Psoas muscle (tissue), 8 donors: ENCODE data around the gene FAM200A. TPM values are rescaled to one million over a fixed set of nuclear protein-coding genes. Genes with fewer than 3 reads are reported as not detected.

Source experiments
- ATAC-seq, 4 donors: fragments of 200-7000 bp; cut with Tn5 transposase; one replicate each; pipeline ENCODE4 v1.9.1; 2020; ENCODE audit warnings: moderate library complexity in 3 of 4, mild to moderate bottlenecking in 2 of 4
- DNase-seq, 2 donors: peaks; one replicate each; pipeline ENCODE4 v3.0.0-alpha.2; 2020
- H3K27ac ChIP-seq: fragments of 200-600 bp; one replicate; pipeline ENCODE4 v1.8.0; 2022
- H3K27me3 ChIP-seq, 3 donors: fragments of 200-600 bp in 1 of 3; one replicate each; pipeline versions ENCODE4 v1.6.1 to v1.8.0; 2013 to 2022; ENCODE audit warnings: low read length in 2 of 3, mild to moderate bottlenecking in 2 of 3, moderate library complexity in 1 of 3; ENCODE audit not compliant: insufficient read depth in 3 of 3
- H3K36me3 ChIP-seq, 2 donors: fragments of 200-600 bp in 1 of 2; one replicate each; pipeline versions ENCODE4 v1.6.1 to v1.8.0; 2013 to 2022; ENCODE audit warnings: low read depth in 1 of 2, mild to moderate bottlenecking in 1 of 2, moderate library complexity in 1 of 2; ENCODE audit not compliant: insufficient read depth in 1 of 2
- H3K4me1 ChIP-seq: fragments of 200-600 bp; one replicate; pipeline ENCODE4 v1.8.0; 2022
- H3K4me3 ChIP-seq: fragments of 200-600 bp; one replicate; pipeline ENCODE4 v1.8.0; 2022; ENCODE audit warnings: mild to moderate bottlenecking
- H3K9me3 ChIP-seq: fragments of 200-600 bp; one replicate; pipeline ENCODE4 v1.8.0; 2022
- CTCF ChIP-seq: fragments of 200-600 bp; IDR thresholded peaks from one replicate; pipeline ENCODE4 v1.8.0; 2022; ENCODE audit warnings: antibody characterized with exemption
- WGBS, 3 donors: extraction: QIAGEN DNeasy Blood & Tissue Kit; methylation state at CpG; one replicate each; pipeline versions ENCODE4 v1.1.6 to v1.1.7; 2013; 5-methylcytosine and 5-hydroxymethylcytosine counted together
- intact Hi-C, 2 donors: fragments of 100-400 bp; cut with DNase I; formaldehyde crosslinking; loops; one replicate each; pipeline versions ENCODE4 v1.11.0 to v1.14.2; 2022
- polyA plus RNA-seq, 3 donors: library from polyadenylated mRNA; stranded (reverse); fragments of 200-250 nt; gene quantifications; one replicate each; pipeline ENCODE4 v1.2.3, GENCODE V29; 2013
- total RNA-seq, 4 donors: library from RNA; stranded (reverse); fragmentation: NEBNext Ultra II Directional in 2 of 4; extraction: Animal tissue kit (Norgen Biotek cat#: 25700) in 2 of 4; gene quantifications; one replicate each; pipeline versions ENCODE4 v1.2.1 to v1.2.4, GENCODE V29; 2021 to 2023
- donor health status: healthy with polysubstance abuse.
- donor health status: DM: no; HTN: no; CAD: no; lungs with moderate emphysema.
- donor health status: Bipolar disorder and iron deficiency.
- donor health status: healthy.
- donor health status: DM: yes; HTN: yes; CAD: no.
- donor health status: DM: no; HTN: no; CAD: no.
- donor health status: DM: no; HTN: no; CAD: no.
- donor health status: DM: yes; HTN: yes; CAD: no.

FAM200A gene
- total and polyA plus RNA-seq, 7 donors = 2.9 to 12.4 (median 4.6) TPM

DNA sequence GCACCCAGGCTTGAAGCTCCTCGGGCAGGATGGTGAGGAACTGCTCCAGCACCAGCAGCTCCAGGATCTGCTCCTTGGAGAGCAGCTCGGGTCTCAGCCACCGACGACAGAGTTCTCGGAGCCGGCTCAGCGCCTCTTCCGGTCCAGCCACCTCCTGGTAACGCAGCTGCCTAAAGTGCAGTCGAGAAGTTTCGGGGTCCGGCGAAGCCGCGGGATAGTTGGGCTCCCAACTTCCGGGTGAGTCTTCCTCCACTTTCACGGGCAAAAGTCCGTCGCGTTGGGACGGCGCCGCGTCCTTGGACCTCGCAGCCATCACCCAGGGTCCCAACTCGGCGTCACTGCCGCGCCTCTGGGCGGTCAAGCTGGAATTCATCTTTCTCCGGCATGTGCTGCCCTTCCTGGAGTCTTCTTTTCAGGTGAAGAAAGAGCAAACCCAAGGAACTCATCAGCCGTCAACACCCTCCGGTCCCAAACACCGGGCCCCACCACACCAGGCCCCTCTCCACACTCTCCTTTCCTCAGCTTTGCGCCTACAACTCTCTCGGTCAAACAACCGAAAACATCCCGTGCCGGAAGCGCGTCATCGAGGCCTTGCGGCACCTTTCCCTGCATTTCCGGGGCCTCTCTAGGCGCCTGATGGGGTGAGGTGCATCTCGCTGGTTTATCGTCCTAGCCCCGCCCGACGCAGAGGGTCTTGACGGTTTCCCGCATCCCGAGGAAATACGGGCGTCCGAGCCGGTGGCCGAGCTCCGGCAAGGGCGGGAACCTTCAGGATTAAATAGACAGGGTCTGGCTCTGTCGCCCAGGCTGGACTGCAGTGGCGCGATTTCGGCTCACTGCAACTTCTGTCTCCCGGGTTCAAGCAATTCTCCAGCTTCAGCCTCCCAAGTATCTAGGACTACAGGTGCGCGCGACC, 51.9 kb downstream of the FAM200A start, which contains the start of gene ZNF394:
ZNF394 (minus strand) TSS at position 561 of the 916 bp plus-strand sequence; CDS start at position 373, 188 bp downstream.
- Histone ChIP-seq H3K4me1 (peaks cover 24% of the 10 kb centered on the region), H3K27ac (peak within 1 kb of the TSS; percentile 95), H3K27me3 (no peaks in the 10 kb centered on the region), H3K36me3 (peaks cover 3 to 35% of the 10 kb centered on the region in 2 donors), H3K9me3 (no peaks in the 10 kb centered on the region), H3K4me3 (peak within 1 kb of the TSS; percentile 74)
- WGBS, 3 donors = 0% methylated on average over 68 of the region's 68 CpGs
- intact Hi-C loops = loop anchor here (5.0 kb wide), 3 partner anchors 33 to 117 kb away; partner anchors contain the start of genes ATP5MF (in 1 of the 2), FAM200A (in 1 of the 2) and ZSCAN25 (in 1 of the 2)
- peak; percentile 93 to 95 for DNase-seq
- no peak for TF ChIP-seq CTCF
- peak; percentile 53 to 72 (median 60) for ATAC-seq

DNA sequence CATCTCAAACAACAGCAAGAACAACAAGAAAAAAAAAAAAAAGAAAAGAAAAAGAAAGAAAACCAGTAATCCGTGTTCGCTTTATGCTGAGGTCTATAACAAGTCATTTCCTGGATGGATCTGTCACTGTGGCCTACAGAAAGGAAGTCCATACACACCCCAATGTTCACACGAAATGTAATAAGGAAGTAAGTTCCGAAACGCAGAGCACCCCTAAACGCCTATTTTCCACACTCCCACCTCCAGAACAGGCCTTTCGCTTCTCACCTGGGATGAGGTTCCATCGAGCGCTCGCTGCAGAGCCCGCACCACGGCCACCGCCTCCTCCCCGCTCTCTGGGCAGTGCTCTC, 52.6 kb downstream of the FAM200A start:
- no peak for DNase-seq
- peaks cover 5% of the 10 kb centered on the region for H3K9me3 ChIP-seq
- H3K36me3 ChIP-seq = peaks cover 4 to 41% of the 10 kb centered on the region in 2 donors
- TF ChIP-seq CTCF = no peak
- no peaks in the 10 kb centered on the region for H3K27me3 ChIP-seq
- peaks cover 24% of the 10 kb centered on the region for H3K4me1 ChIP-seq
- intact Hi-C loops = no loop called here
- 0 to 1% (median 1%) methylated on average over 14 of the region's 14 CpGs for WGBS, 3 donors
- H3K4me3 ChIP-seq = peak overlapping the region; percentile 74
- peak overlapping the region; percentile 95 for H3K27ac ChIP-seq
- peak in 1 of 4 donors; percentile 6 for ATAC-seq

- peaks cover 13% of the 10 kb centered on the region for H3K9me3 ChIP-seq
- H3K36me3 ChIP-seq = peaks cover 12 to 49% of the 10 kb centered on the region in 2 donors
- H3K27me3 ChIP-seq = no peaks in the 10 kb centered on the region
- TF ChIP-seq CTCF = no peak
- H3K4me3 ChIP-seq = peak overlapping the region; percentile 74
- peak overlapping the region; percentile 95 for H3K27ac ChIP-seq
- intact Hi-C loops = no loop called here
- DNase-seq (peak in 1 of 2 donors; percentile 15), ATAC-seq (no peak)
- 69 to 74% (median 69%) methylated on average over 11 of the region's 11 CpGs for WGBS, 3 donors
- H3K4me1 ChIP-seq = peaks cover 24% of the 10 kb centered on the region
Observed at GRCh38 chr7:99498546-99498944, 53.4 kb downstream of the FAM200A start.

- no peak for DNase-seq
- 84 to 86% (median 85%) methylated on average over 6 of the region's 6 CpGs for WGBS, 3 donors
- intact Hi-C loops = no loop called here
- Histone ChIP-seq H3K9me3 (peaks cover 19% of the 10 kb centered on the region), H3K4me3 (peak overlapping the region; percentile 74), H3K36me3 (peaks cover 15 to 55% of the 10 kb centered on the region in 2 donors), H3K4me1 (peaks cover 24% of the 10 kb centered on the region), H3K27ac (no peak overlapping the region), H3K27me3 (no peaks in the 10 kb centered on the region)
- TF ChIP-seq CTCF = no peak
- no peak for ATAC-seq
Observed at GRCh38 chr7:99497766-99498545, 54.0 kb downstream of the FAM200A start.

Other genes starting within 250 kb of the FAM200A start
- 10 to 100 TPM; 41.6 to 53.5 (median 47.6) TPM for gene ARPC1A, start 226.2 kb downstream of the FAM200A start, total RNA-seq
- gene ARPC1A, start 226.2 kb downstream of the FAM200A start, polyA plus RNA-seq = 100 to 1,000 TPM in 1 of 3 donors, 10 to 100 TPM in 2; 38.1 to 114 (median 71.2) TPM
- 10 to 100 TPM; 12.9 to 19.1 (median 15.7) TPM for gene ARPC1B, start 177.4 kb downstream of the FAM200A start, total RNA-seq
- 10 to 100 TPM; 20.0 to 61.5 (median 25.9) TPM for gene ARPC1B, start 177.4 kb downstream of the FAM200A start, polyA plus RNA-seq
- gene PDAP1, start 143.5 kb downstream of the FAM200A start, total RNA-seq = 100 to 1,000 TPM; 131 to 174 (median 172) TPM
- gene PDAP1, start 143.5 kb downstream of the FAM200A start, polyA plus RNA-seq = 100 to 1,000 TPM; 257 to 437 (median 436) TPM
- gene BUD31, start 143.1 kb downstream of the FAM200A start, total RNA-seq = 10 to 100 TPM; 30.2 to 49.1 (median 39.8) TPM
- gene BUD31, start 143.1 kb downstream of the FAM200A start, polyA plus RNA-seq = 100 to 1,000 TPM in 1 of 3 donors, 10 to 100 TPM in 2; 46.8 to 115 (median 88.0) TPM
- gene PTCD1, start 113.3 kb downstream of the FAM200A start, total RNA-seq = 1 to 10 TPM; 2.7 to 9.2 (median 4.6) TPM
- 1 to 10 TPM; 5.0 to 8.1 (median 5.6) TPM for gene PTCD1, start 113.3 kb downstream of the FAM200A start, polyA plus RNA-seq
- 10 to 100 TPM; 21.3 to 42.4 (median 28.6) TPM for gene CPSF4, start 113.2 kb downstream of the FAM200A start, total RNA-seq
- 10 to 100 TPM; 35.6 to 46.4 (median 36.5) TPM for gene CPSF4, start 113.2 kb downstream of the FAM200A start, polyA plus RNA-seq
- gene ATP5MF, start 85.9 kb downstream of the FAM200A start, total RNA-seq = 100 to 1,000 TPM; 391 to 584 (median 510) TPM
- gene ATP5MF, start 85.9 kb downstream of the FAM200A start, polyA plus RNA-seq = 1,000 to 10,000 TPM; 2,163 to 2,481 (median 2,336) TPM
- gene ZNF789, start 79.2 kb downstream of the FAM200A start, total RNA-seq = 1 to 10 TPM; 1.6 to 4.0 (median 2.9) TPM
- gene ZNF789, start 79.2 kb downstream of the FAM200A start, polyA plus RNA-seq = 1 to 10 TPM; 2.0 to 6.2 (median 2.2) TPM
- gene ZNF394, start 51.8 kb downstream of the FAM200A start, total RNA-seq = 10 to 100 TPM; 11.1 to 17.4 (median 14.6) TPM
- gene ZNF394, start 51.8 kb downstream of the FAM200A start, polyA plus RNA-seq = 10 to 100 TPM in 2 of 3 donors, 1 to 10 TPM in 1; 9.9 to 17.1 (median 15.9) TPM
- 1 to 10 TPM; 7.3 to 9.6 (median 9.4) TPM for gene ZKSCAN5, start 47.5 kb downstream of the FAM200A start, total RNA-seq
- gene ZKSCAN5, start 47.5 kb downstream of the FAM200A start, polyA plus RNA-seq = 10 to 100 TPM in 1 of 3 donors, 1 to 10 TPM in 2; 3.1 to 15.4 (median 4.3) TPM
- 10 to 100 TPM; 30.9 to 43.8 (median 36.6) TPM for gene ZNF655, start 6.5 kb upstream of the FAM200A start, total RNA-seq
- gene ZNF655, start 6.5 kb upstream of the FAM200A start, polyA plus RNA-seq = 10 to 100 TPM; 27.3 to 63.7 (median 46.9) TPM
- gene TMEM225B, start 46.2 kb upstream of the FAM200A start, total RNA-seq = under 1 TPM in 2 of 4 donors, not detected in 2; 0.42 to 0.86 TPM
- gene TMEM225B, start 46.2 kb upstream of the FAM200A start, polyA plus RNA-seq = under 1 TPM; 0.20 to 0.55 (median 0.34) TPM
- 10 to 100 TPM in 1 of 4 donors, 1 to 10 TPM in 3; 6.3 to 10.5 (median 7.0) TPM for gene ZSCAN25, start 64.8 kb upstream of the FAM200A start, total RNA-seq
- 1 to 10 TPM; 2.6 to 5.8 (median 2.6) TPM for gene ZSCAN25, start 64.8 kb upstream of the FAM200A start, polyA plus RNA-seq
- 1 to 10 TPM in 2 of 4 donors, under 1 TPM in 2; 0.12 to 2.4 (median 0.71) TPM for gene CYP3A5, start 127.9 kb upstream of the FAM200A start, total RNA-seq
- under 1 TPM; 0.13 to 0.52 (median 0.32) TPM for gene CYP3A5, start 127.9 kb upstream of the FAM200A start, polyA plus RNA-seq
- gene CYP3A7, start 183.1 kb upstream of the FAM200A start, total RNA-seq = not detected
- not detected for gene CYP3A7, start 183.1 kb upstream of the FAM200A start, polyA plus RNA-seq
- gene CYP3A4, start 232.1 kb upstream of the FAM200A start, total RNA-seq = 1 to 10 TPM in 2 of 4 donors, under 1 TPM in 1, not detected in 1; 0.34 to 4.2 (median 3.2) TPM
- gene CYP3A4, start 232.1 kb upstream of the FAM200A start, polyA plus RNA-seq = under 1 TPM; 0.08 to 0.26 (median 0.10) TPM